Left lung (tissue), 10 donors: Measurements from ENCODE around the gene TSEN34. TPM values are rescaled to one million over a fixed set of nuclear protein-coding genes. Genes with fewer than 3 reads are reported as not detected.
"Not testable (repeated sequence)": the region's sequence is repeated elsewhere in the genome, so short reads cannot be mapped to it uniquely, and the experiment has no call there.

Experiments used
- ATAC-seq: fragments of 200-7000 bp; cut with Tn5 transposase; one replicate; pipeline ENCODE4 v1.9.1; 2020; ENCODE audit warnings: moderate library complexity
- DNase-seq, 4 donors: peaks; one replicate each; pipeline ENCODE4 v3.0.0-alpha.2; 2013 to 2020
- H3K27ac ChIP-seq, 2 donors: fragments of 200-600 bp; sonication (generic) in 1 of 2; one replicate each; pipeline versions ENCODE4 v1.5.0 to v1.8.0; 2020 to 2021
- H3K27me3 ChIP-seq, 2 donors: fragments of 200-600 bp; sonication (generic) in 1 of 2; one replicate each; pipeline versions ENCODE4 v1.5.0 to v1.8.0; 2020 to 2021
- H3K36me3 ChIP-seq, 2 donors: fragments of 200-600 bp; sonication (generic) in 1 of 2; one replicate each; pipeline versions ENCODE4 v1.5.0 to v1.8.0; 2020 to 2021
- H3K4me1 ChIP-seq, 2 donors: fragments of 200-600 bp; one replicate each; pipeline ENCODE4 v1.8.0; 2021
- H3K4me3 ChIP-seq, 2 donors: fragments of 200-600 bp; sonication (generic) in 1 of 2; one replicate each; pipeline versions ENCODE4 v1.5.0 to v1.8.0; 2020 to 2021; ENCODE audit warnings: mild to moderate bottlenecking in 1 of 2
- H3K9me3 ChIP-seq, 2 donors: fragments of 200-600 bp; sonication (generic) in 1 of 2; one replicate each; pipeline versions ENCODE4 v1.5.0 to v1.8.0; 2020 to 2021
- CTCF ChIP-seq, 2 donors: fragments of 200-600 bp; sonication (generic) in 1 of 2; IDR thresholded peaks; one replicate each; pipeline versions ENCODE4 v1.5.0 to v1.8.0; 2021; ENCODE audit warnings: antibody characterized with exemption in 2 of 2
- intact Hi-C, 2 donors: fragments of 100-400 bp; cut with DNase I; formaldehyde crosslinking; loops; one replicate each; pipeline versions ENCODE4 v1.11.2 to v1.14.2; 2022
- polyA plus RNA-seq, 6 donors: library from polyadenylated mRNA; unstranded; fragments of 120-200 nt; gene quantifications; one replicate each; pipeline ENCODE4 v1.2.1, GENCODE V29; 2013; ENCODE audit not compliant: insufficient read length in 6 of 6
- total RNA-seq, 2 donors: library from RNA; stranded (reverse); fragmentation: NEBNext Ultra II Directional; extraction: Animal tissue kit (Norgen Biotek cat#: 25700); gene quantifications; one replicate each; pipeline ENCODE4 v1.2.1, GENCODE V29; 2021
- donor health status: DM: no; HTN: yes; CAD: no.
- donor health status: DM: no; HTN: no; CAD: no.

TSEN34 gene
- total and polyA plus RNA-seq, 8 donors = 32.2 to 60.6 (median 42.0) TPM

- H3K27me3 ChIP-seq = no peaks in the 10 kb centered on the region
- peaks cover 0 to 53% of the 10 kb centered on the region in 2 donors for H3K4me1 ChIP-seq
- ATAC-seq (no peak), DNase-seq (no peak)
- no peak for TF ChIP-seq CTCF (IDR thresholded peaks at IDR 0.05)
- H3K9me3 ChIP-seq = no peaks in the 10 kb centered on the region
- intact Hi-C loops = no loop called here
- H3K36me3 ChIP-seq = peaks cover 0 to 38% of the 10 kb centered on the region in 2 donors
- no peak overlapping the region for H3K27ac ChIP-seq
- H3K4me3 ChIP-seq = no peak overlapping the region
These were observed 25.8 kb downstream of the TSEN34 start for GRCh38 chr19:54216869-54217268.

GRCh38 chr19:54217517-54218247, 26.6 kb downstream of the TSEN34 start:
- Histone ChIP-seq H3K4me1 (peaks cover 0 to 45% of the 10 kb centered on the region in 2 donors), H3K36me3 (peaks cover 0 to 38% of the 10 kb centered on the region in 2 donors)
- H3K4me3 ChIP-seq, H3K27me3 ChIP-seq, DNase-seq, ATAC-seq, H3K9me3 ChIP-seq, intact Hi-C loops, H3K27ac ChIP-seq: not testable (repeated sequence)

- Histone ChIP-seq H3K4me3 (no peak overlapping the region), H3K27me3 (peaks cover 0 to 7% of the 10 kb centered on the region in 2 donors), H3K9me3 (no peaks in the 10 kb centered on the region), H3K36me3 (peaks cover 0 to 38% of the 10 kb centered on the region in 2 donors), H3K4me1 (peaks cover 0 to 43% of the 10 kb centered on the region in 2 donors), H3K27ac (no peak overlapping the region)
- intact Hi-C loops = no loop called here
- DNase-seq (no peak), ATAC-seq (no peak)
- TF ChIP-seq CTCF (IDR thresholded peaks at IDR 0.05) = no peak
These were observed 27.2 kb downstream of the TSEN34 start for GRCh38 chr19:54218259-54218658.

GRCh38 chr19:54218960-54219661, 28.0 kb downstream of the TSEN34 start:
- peak overlapping the region in 1 of 2 donors; percentile 11 for H3K4me3 ChIP-seq
- H3K9me3 ChIP-seq = no peaks in the 10 kb centered on the region
- ATAC-seq = no peak
- peaks cover 0 to 14% of the 10 kb centered on the region in 2 donors for H3K27me3 ChIP-seq
- no peak for TF ChIP-seq CTCF (IDR thresholded peaks at IDR 0.05)
- no peak for DNase-seq
- peaks cover 0 to 46% of the 10 kb centered on the region in 2 donors for H3K4me1 ChIP-seq
- no peak overlapping the region for H3K27ac ChIP-seq
- peaks cover 0 to 38% of the 10 kb centered on the region in 2 donors for H3K36me3 ChIP-seq
- intact Hi-C loops = no loop called here

GRCh38 chr19:54219702-54220101, 28.6 kb downstream of the TSEN34 start:
- H3K27ac ChIP-seq, H3K9me3 ChIP-seq, intact Hi-C loops, DNase-seq, ATAC-seq: not testable (repeated sequence)
- Histone ChIP-seq H3K4me3 (peak overlapping the region in 1 of 2 donors; percentile 11), H3K4me1 (peaks cover 0 to 45% of the 10 kb centered on the region in 2 donors), H3K27me3 (peaks cover 0 to 14% of the 10 kb centered on the region in 2 donors), H3K36me3 (peaks cover 0 to 38% of the 10 kb centered on the region in 2 donors)

- peaks cover 0 to 26% of the 10 kb centered on the region in 2 donors for H3K36me3 ChIP-seq
- H3K4me1 ChIP-seq = peaks cover 0 to 27% of the 10 kb centered on the region in 2 donors
- peak overlapping the region in 1 of 2 donors; percentile 84 for H3K27ac ChIP-seq
- peaks cover 0 to 14% of the 10 kb centered on the region in 2 donors for H3K27me3 ChIP-seq
- H3K4me3 ChIP-seq = peak overlapping the region in 1 of 2 donors; percentile 49
- peak in 1 of 4 donors; percentile 17 for DNase-seq
- ATAC-seq, intact Hi-C loops, H3K9me3 ChIP-seq: not testable (repeated sequence)
These were observed 30.8 kb downstream of the TSEN34 start for GRCh38 chr19:54221947-54222346.

GRCh38 chr19:54222474-54223276, 31.6 kb downstream of the TSEN34 start, which contains the start of gene LILRB3:
Gene LILRB3 (minus strand): TSS chr19:54223007. CDS start chr19:54222976, 31 bp downstream.
- Histone ChIP-seq H3K27me3 (peaks cover 0 to 14% of the 10 kb centered on the region in 2 donors), H3K36me3 (peaks cover 0 to 20% of the 10 kb centered on the region in 2 donors), H3K4me1 (peaks cover 0 to 26% of the 10 kb centered on the region in 2 donors), H3K4me3 (peak within 1 kb of the TSS in 1 of 2 donors; percentile 49), H3K27ac (peak within 1 kb of the TSS; percentile 7 to 84)
- H3K9me3 ChIP-seq, intact Hi-C loops: not testable (repeated sequence)
- ATAC-seq (peak; percentile 83), DNase-seq (peak in 2 of 4 donors; percentile 59 to 83)

- peak overlapping the region in 1 of 2 donors; percentile 84 for H3K27ac ChIP-seq
- peaks cover 0 to 14% of the 10 kb centered on the region in 2 donors for H3K27me3 ChIP-seq
- intact Hi-C loops, H3K9me3 ChIP-seq: not testable (repeated sequence)
- DNase-seq (peak in 1 of 4 donors; percentile 23), ATAC-seq (peak; percentile 21)
- peak overlapping the region in 1 of 2 donors; percentile 49 for H3K4me3 ChIP-seq
- peaks cover 0 to 13% of the 10 kb centered on the region in 2 donors for H3K36me3 ChIP-seq
- H3K4me1 ChIP-seq = peaks cover 0 to 23% of the 10 kb centered on the region in 2 donors
These were observed 32.3 kb downstream of the TSEN34 start for GRCh38 chr19:54223277-54223936.
